Sigmoid colon (tissue), 3 donors: ENCODE measurements around the gene RAP1B.

Experiments used
- POLR2A ChIP-seq, 2 donors: fragments of 450-650 bp; IDR thresholded peaks; one replicate each; pipeline ENCODE4 v1.6.1; 2016; ENCODE audit warnings: antibody characterized with exemption in 2 of 2, mild to moderate bottlenecking in 2 of 2, moderate library complexity in 2 of 2
- TF ChIP-seq, protein P1 (sequence below), 4 experiments: fragments of 450-650 bp in 3 of 4; fragments of 200-600 bp in 1 of 4; IDR thresholded peaks; one replicate each; pipeline ENCODE4 v1.5.1; 2016 to 2019; ENCODE audit warnings: antibody characterized with exemption in 4 of 4, mild to moderate bottlenecking in 3 of 4, moderate library complexity in 2 of 4

GRCh38 chr12:68578765-68579164 is 31.9 kb upstream of the RAP1B start:
- TF ChIP-seq POLR2A (IDR thresholded peaks at IDR 0.05) = no peak
- TF ChIP-seq, protein P1, sequence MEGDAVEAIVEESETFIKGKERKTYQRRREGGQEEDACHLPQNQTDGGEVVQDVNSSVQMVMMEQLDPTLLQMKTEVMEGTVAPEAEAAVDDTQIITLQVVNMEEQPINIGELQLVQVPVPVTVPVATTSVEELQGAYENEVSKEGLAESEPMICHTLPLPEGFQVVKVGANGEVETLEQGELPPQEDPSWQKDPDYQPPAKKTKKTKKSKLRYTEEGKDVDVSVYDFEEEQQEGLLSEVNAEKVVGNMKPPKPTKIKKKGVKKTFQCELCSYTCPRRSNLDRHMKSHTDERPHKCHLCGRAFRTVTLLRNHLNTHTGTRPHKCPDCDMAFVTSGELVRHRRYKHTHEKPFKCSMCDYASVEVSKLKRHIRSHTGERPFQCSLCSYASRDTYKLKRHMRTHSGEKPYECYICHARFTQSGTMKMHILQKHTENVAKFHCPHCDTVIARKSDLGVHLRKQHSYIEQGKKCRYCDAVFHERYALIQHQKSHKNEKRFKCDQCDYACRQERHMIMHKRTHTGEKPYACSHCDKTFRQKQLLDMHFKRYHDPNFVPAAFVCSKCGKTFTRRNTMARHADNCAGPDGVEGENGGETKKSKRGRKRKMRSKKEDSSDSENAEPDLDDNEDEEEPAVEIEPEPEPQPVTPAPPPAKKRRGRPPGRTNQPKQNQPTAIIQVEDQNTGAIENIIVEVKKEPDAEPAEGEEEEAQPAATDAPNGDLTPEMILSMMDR (IDR thresholded peaks at IDR 0.05) = no peak
